Naive thymus-derived CD8-positive, alpha-beta T cell (primary cell): ENCODE data around the gene RPL18. TPM values are rescaled to one million over a fixed set of nuclear protein-coding genes. Genes with fewer than 3 reads are reported as not detected.

ENCODE experiments used
- ATAC-seq, 2 donors: fragments of 150-1000 bp; cut with Tn5 transposase in 1 of 2; sonication (Bioruptor Pico), chemical (Tn5 transposase) in 1 of 2; 1 replicate in 1 of 2; 2 replicates in 1 of 2; pipeline ENCODE4 v1.10.0; 2021; ENCODE audit warnings: mild to moderate bottlenecking in 2 of 2, moderate library complexity in 2 of 2
- POLR2A ChIA-PET: fragments of 350-600 bp; sonication (Branson Sonifier 250); formaldehyde crosslinking; loops from one replicate; lab custom pipeline; 2021; ENCODE audit warnings: antibody characterized with exemption; lab: Charles Lee
- DNase-seq, 10 donors: peaks; one replicate each; pipeline versions ENCODE4 v3.0.0 to v3.0.0-alpha.2; 2020 to 2022
- H3K27ac Mint-ChIP-seq, 10 donors: one replicate each; pipeline ENCODE4 v1.8.0; 2020 to 2022; ENCODE audit warnings: mild to moderate bottlenecking in 10 of 10, mixed read lengths in 10 of 10, moderate library complexity in 4 of 10, inconsistent platforms in 1 of 10
- H3K27me3 Mint-ChIP-seq, 5 donors: one replicate each; pipeline ENCODE4 v1.8.0; 2021 to 2022; ENCODE audit warnings: mixed read lengths in 5 of 5
- H3K36me3 Mint-ChIP-seq, 3 donors: one replicate each; pipeline ENCODE4 v1.8.0; 2020 to 2022; ENCODE audit warnings: mixed read lengths in 3 of 3, mild to moderate bottlenecking in 2 of 3, inconsistent platforms in 1 of 3
- H3K4me1 Mint-ChIP-seq, 4 donors: one replicate each; pipeline ENCODE4 v1.8.0; 2021 to 2022; ENCODE audit warnings: mixed read lengths in 4 of 4
- H3K4me3 Mint-ChIP-seq, 10 donors: one replicate each; pipeline ENCODE4 v1.8.0; 2020 to 2022; ENCODE audit warnings: mild to moderate bottlenecking in 10 of 10, mixed read lengths in 10 of 10, moderate library complexity in 6 of 10, inconsistent platforms in 1 of 10
- H3K9me3 Mint-ChIP-seq, 9 donors: one replicate each; pipeline ENCODE4 v1.8.0; 2020 to 2022; ENCODE audit warnings: mixed read lengths in 9 of 9, mild to moderate bottlenecking in 3 of 9, inconsistent platforms in 1 of 9, moderate library complexity in 1 of 9
- polyA plus RNA-seq, 3 donors: library from polyadenylated mRNA; unstranded; fragments of 300-500 nt; fragmentation: Illumina TruSeq; gene quantifications; one replicate each; pipeline ENCODE4 v1.2.3, GENCODE V29; 2021
- total RNA-seq, 8 experiments: library from RNA in 2 of 8; stranded (reverse) in 2 of 8; gene quantifications; one replicate each; pipeline ENCODE4 v1.2.3 and lab custom pipeline; 2021 to 2026

RPL18 gene
- total and polyA plus RNA-seq, 5 experiments from 2014 or later, result 2,380 to 3,008 (median 2,610) TPM

GRCh38 chr19:48642862-48643261, 23.9 kb upstream of the RPL18 start:
- POLR2A ChIA-PET, result interaction anchor here (0.7 to 4.6 kb wide), 4 partner anchors 9 to 319 kb away, joined by 4 to 44 read pairs (median 27); partner anchors contain the start of genes RPL18 and SPHK2
- ATAC-seq, result no peak

GRCh38 chr19:48641850-48642249, 22.9 kb upstream of the RPL18 start:
- DNase-seq (no peak), ATAC-seq (no peak)
- H3K4me1 Mint-ChIP-seq, result peaks cover 41 to 55% (median 44%) of the 10 kb centered on the region in 4 donors
- POLR2A ChIA-PET, result interaction anchor here (0.7 to 6.2 kb wide), 2 partner anchors 12 to 25 kb away, joined by 5 to 70 read pairs; partner anchors contain the start of genes FAM83E, RPL18 and SPHK2
- peaks cover 0 to 2% (median 0%) of the 10 kb centered on the region in 3 donors for H3K36me3 Mint-ChIP-seq
- no peak overlapping the region for H3K4me3 Mint-ChIP-seq
- peak overlapping the region in 2 of 10 donors; percentile 59 to 75 for H3K27ac Mint-ChIP-seq
- H3K9me3 Mint-ChIP-seq, result peaks cover 0 to 8% (median 0%) of the 10 kb centered on the region in 9 donors
- no peaks in the 10 kb centered on the region for H3K27me3 Mint-ChIP-seq

More at GRCh38 chr19:48642862-48643261, 23.9 kb upstream of the RPL18 start:
- H3K27me3 Mint-ChIP-seq, result no peaks in the 10 kb centered on the region
- peak overlapping the region in 3 of 10 donors; percentile 3 to 30 (median 4) for H3K27ac Mint-ChIP-seq
- peaks cover 41 to 63% (median 50%) of the 10 kb centered on the region in 4 donors for H3K4me1 Mint-ChIP-seq
- peaks cover 0 to 2% (median 0%) of the 10 kb centered on the region in 3 donors for H3K36me3 Mint-ChIP-seq
- no peak overlapping the region for H3K4me3 Mint-ChIP-seq
- DNase-seq, result no peak
- peaks cover 0 to 8% (median 0%) of the 10 kb centered on the region in 9 donors for H3K9me3 Mint-ChIP-seq

- H3K27me3 Mint-ChIP-seq, result no peaks in the 10 kb centered on the region
- H3K9me3 Mint-ChIP-seq, result peaks cover 0 to 8% (median 0%) of the 10 kb centered on the region in 9 donors
- H3K27ac Mint-ChIP-seq, result peak overlapping the region in 9 of 10 donors; percentile 11 to 100 (median 88)
- H3K4me3 Mint-ChIP-seq, result peak overlapping the region in 9 of 10 donors; percentile 8 to 96 (median 55)
- DNase-seq (peak in 1 of 10 donors; percentile 61), ATAC-seq (no peak)
- POLR2A ChIA-PET, result interaction anchor here (0.7 to 6.2 kb wide), 3 partner anchors 11 to 242 kb away, joined by 5 to 70 read pairs (median 34); partner anchors contain the start of genes FAM83E, RPL18 and SPHK2
- H3K36me3 Mint-ChIP-seq, result peaks cover 0 to 6% (median 0%) of the 10 kb centered on the region in 3 donors
- H3K4me1 Mint-ChIP-seq, result peaks cover 33 to 46% (median 38%) of the 10 kb centered on the region in 4 donors
Measured at GRCh38 chr19:48639483-48640375, 20.8 kb upstream of the RPL18 start.

GRCh38 chr19:48638831-48639381, 19.9 kb upstream of the RPL18 start:
- no peaks in the 10 kb centered on the region for H3K27me3 Mint-ChIP-seq
- DNase-seq, result peak in 1 of 10 donors; percentile 65
- H3K9me3 Mint-ChIP-seq, result peaks cover 0 to 8% (median 0%) of the 10 kb centered on the region in 9 donors
- ATAC-seq, result no peak
- POLR2A ChIA-PET, result interaction anchor here (0.9 to 6.2 kb wide), 5 partner anchors 11 to 1212 kb away, joined by 3 to 70 read pairs (median 9); partner anchors contain the start of genes FAM83E, PTOV1, RPL18 and SPHK2
- peak overlapping the region; percentile 81 to 100 (median 98) for H3K4me3 Mint-ChIP-seq
- peak overlapping the region; percentile 97 to 100 (median 99) for H3K27ac Mint-ChIP-seq
- H3K4me1 Mint-ChIP-seq, result peaks cover 32 to 49% (median 40%) of the 10 kb centered on the region in 4 donors
- H3K36me3 Mint-ChIP-seq, result peaks cover 0 to 9% (median 0%) of the 10 kb centered on the region in 3 donors

- POLR2A ChIA-PET, result interaction anchor here (0.6 to 6.2 kb wide), 25 partner anchors 8 to 1778 kb away, joined by 3 to 70 read pairs (median 5); partner anchors contain the start of genes CA11, FAM83E, PTOV1 and RPL18
- Mint-ChIP-seq H3K9me3 (peaks cover 0 to 8% (median 0%) of the 10 kb centered on the region in 9 donors), H3K4me1 (peaks cover 32 to 56% (median 48%) of the 10 kb centered on the region in 4 donors), H3K36me3 (peaks cover 0 to 12% (median 0%) of the 10 kb centered on the region in 3 donors), H3K27ac (peak overlapping the region; percentile 97 to 100 (median 99)), H3K4me3 (peak overlapping the region; percentile 81 to 100 (median 98)), H3K27me3 (no peaks in the 10 kb centered on the region)
- ATAC-seq (peak; percentile 42 to 47), DNase-seq (peak in 9 of 10 donors; percentile 71 to 96 (median 87))
Measured at GRCh38 chr19:48637948-48638830, 19.2 kb upstream of the RPL18 start.

GRCh38 chr19:48637449-48637947, 18.5 kb upstream of the RPL18 start:
- peaks cover 0 to 8% (median 0%) of the 10 kb centered on the region in 9 donors for H3K9me3 Mint-ChIP-seq
- H3K4me1 Mint-ChIP-seq, result peaks cover 31 to 59% (median 52%) of the 10 kb centered on the region in 4 donors
- H3K27ac Mint-ChIP-seq, result peak overlapping the region; percentile 97 to 100 (median 99)
- peak; percentile 97 to 100 (median 100) for DNase-seq
- peak; percentile 80 to 81 for ATAC-seq
- peaks cover 0 to 16% (median under 1%) of the 10 kb centered on the region in 3 donors for H3K36me3 Mint-ChIP-seq
- peak overlapping the region; percentile 81 to 100 (median 98) for H3K4me3 Mint-ChIP-seq
- POLR2A ChIA-PET, result interaction anchor here (0.6 to 6.2 kb wide), 23 partner anchors 8 to 1777 kb away, joined by 3 to 70 read pairs (median 5); partner anchors contain the start of genes CA11, FAM83E, RPL18 and SPHK2
- H3K27me3 Mint-ChIP-seq, result no peaks in the 10 kb centered on the region

- DNase-seq (peak in 3 of 10 donors; percentile 34 to 47 (median 43)), ATAC-seq (peak in 1 of 2 donors; percentile 2)
- Mint-ChIP-seq H3K27me3 (no peaks in the 10 kb centered on the region), H3K4me3 (peak within 1 kb of the TSS; percentile 81 to 100 (median 98)), H3K36me3 (peaks cover 0 to 21% (median 4%) of the 10 kb centered on the region in 3 donors), H3K27ac (peak within 1 kb of the TSS; percentile 97 to 100 (median 99)), H3K4me1 (peaks cover 31 to 60% (median 55%) of the 10 kb centered on the region in 4 donors), H3K9me3 (peaks cover 0 to 8% (median 0%) of the 10 kb centered on the region in 9 donors)
- POLR2A ChIA-PET, result interaction anchor here (0.6 to 6.2 kb wide), 15 partner anchors 9 to 325 kb away, joined by 3 to 70 read pairs (median 5); partner anchors contain the start of genes CA11, FAM83E, RPL18 and SPHK2
Measured at GRCh38 chr19:48636859-48637448, 18.0 kb upstream of the RPL18 start, which contains the start of gene DBP. Gene DBP (minus strand): TSS chr19:48637379. CDS start chr19:48636994, 385 bp downstream.

GRCh38 chr19:48635966-48636858, 17.2 kb upstream of the RPL18 start:
- ATAC-seq, result no peak
- POLR2A ChIA-PET, result interaction anchor here (0.6 to 6.2 kb wide), 10 partner anchors 8 to 326 kb away, joined by 3 to 70 read pairs (median 5); partner anchors contain the start of genes CA11, FAM83E, RPL18 and SPHK2
- H3K27me3 Mint-ChIP-seq, result no peaks in the 10 kb centered on the region
- H3K27ac Mint-ChIP-seq, result peak overlapping the region; percentile 93 to 100 (median 97)
- H3K9me3 Mint-ChIP-seq, result peaks cover 0 to 8% (median 0%) of the 10 kb centered on the region in 9 donors
- peak in 2 of 10 donors; percentile 38 to 50 for DNase-seq
- H3K4me1 Mint-ChIP-seq, result peaks cover 27 to 65% (median 59%) of the 10 kb centered on the region in 4 donors
- H3K4me3 Mint-ChIP-seq, result peak overlapping the region; percentile 81 to 100 (median 98)
- H3K36me3 Mint-ChIP-seq, result peaks cover 0 to 27% (median 4%) of the 10 kb centered on the region in 3 donors

GRCh38 chr19:48635263-48635965, 16.4 kb upstream of the RPL18 start:
- DNase-seq (peak; percentile 58 to 84 (median 76)), ATAC-seq (peak in 1 of 2 donors; percentile 7)
- H3K9me3 Mint-ChIP-seq, result peaks cover 0 to 8% (median 0%) of the 10 kb centered on the region in 9 donors
- peak overlapping the region; percentile 94 to 100 (median 96) for H3K27ac Mint-ChIP-seq
- H3K4me3 Mint-ChIP-seq, result peak overlapping the region; percentile 81 to 100 (median 98)
- peaks cover 27 to 66% (median 61%) of the 10 kb centered on the region in 4 donors for H3K4me1 Mint-ChIP-seq
- POLR2A ChIA-PET, result interaction anchor here (0.6 to 6.2 kb wide), 10 partner anchors 7 to 90 kb away, joined by 3 to 70 read pairs (median 32); partner anchors contain the start of genes CA11, FAM83E, RPL18 and SPHK2
- H3K36me3 Mint-ChIP-seq, result peaks cover 0 to 31% (median 5%) of the 10 kb centered on the region in 3 donors
- no peaks in the 10 kb centered on the region for H3K27me3 Mint-ChIP-seq
